Inflammatory macrophage treated with lipopolysaccharide for 4 hours (primary cell): ENCODE results near the gene SPRN.
A peak's percentile ranks its signal among the peaks of the same experiment; 100 is the strongest.
"Not testable (repeated sequence)": the region's sequence is repeated elsewhere in the genome, so short reads cannot be mapped to it uniquely, and the experiment has no call there.

Source experiments
- DNase-seq: peaks from one replicate; pipeline ENCODE4 v3.0.0-alpha.2; 2020

Gene SPRN

GRCh38 chr10:133384071-133384470 is 40.4 kb downstream of the SPRN start:
- no peak for DNase-seq

DNA sequence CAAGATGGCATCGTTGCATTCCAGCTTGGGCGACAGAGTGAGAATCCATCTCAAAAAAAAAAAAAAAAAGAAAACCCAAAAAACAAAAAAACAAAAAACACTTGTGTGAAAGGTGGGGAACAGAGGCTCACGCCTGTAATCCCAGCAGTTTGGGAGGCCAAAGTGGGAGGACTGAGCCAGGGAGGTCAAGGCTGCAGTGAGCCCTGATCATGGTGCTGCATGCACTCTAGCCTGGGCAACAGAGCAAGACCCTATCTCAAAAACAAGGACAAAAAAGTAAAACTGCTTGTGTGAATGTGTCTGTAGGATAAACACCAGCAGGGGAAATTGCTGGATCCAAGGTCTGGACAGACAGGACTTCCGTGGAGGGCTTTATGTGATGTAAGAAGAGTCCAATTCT is 40.9 kb downstream of the SPRN start:
- DNase-seq: no peak

DNA sequence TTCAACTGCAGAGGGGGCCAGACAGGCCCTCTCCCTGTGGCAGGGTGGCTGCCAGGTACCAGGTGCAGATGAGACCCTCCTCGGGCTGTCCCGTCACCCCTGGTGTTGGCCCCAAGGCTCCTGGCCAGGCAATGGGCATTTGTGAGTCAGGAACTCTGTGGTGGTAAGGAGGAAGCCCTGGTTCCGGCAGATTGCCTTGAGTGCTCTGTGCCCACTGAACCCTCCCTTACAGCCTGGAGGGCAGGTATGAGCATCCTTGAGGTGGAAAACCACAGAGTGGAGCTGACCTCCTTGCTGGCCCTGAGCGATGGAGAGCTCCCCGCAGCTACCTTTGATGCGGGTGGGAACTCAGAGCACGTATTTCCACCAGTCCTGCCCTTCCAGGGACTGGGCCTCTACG is 43.4 kb downstream of the SPRN start:
- no peak for DNase-seq

GRCh38 chr10:133379801-133380666 is 44.4 kb downstream of the SPRN start:
- DNase-seq: no peak

- peak; percentile 49 for DNase-seq
Observed at GRCh38 chr10:133379152-133379800, 45.1 kb downstream of the SPRN start, which contains the start of gene PAOX. Gene PAOX, plus strand, starts transcription at chr10:133379262. Its CDS starts 55 bp downstream, at chr10:133379317.

DNA sequence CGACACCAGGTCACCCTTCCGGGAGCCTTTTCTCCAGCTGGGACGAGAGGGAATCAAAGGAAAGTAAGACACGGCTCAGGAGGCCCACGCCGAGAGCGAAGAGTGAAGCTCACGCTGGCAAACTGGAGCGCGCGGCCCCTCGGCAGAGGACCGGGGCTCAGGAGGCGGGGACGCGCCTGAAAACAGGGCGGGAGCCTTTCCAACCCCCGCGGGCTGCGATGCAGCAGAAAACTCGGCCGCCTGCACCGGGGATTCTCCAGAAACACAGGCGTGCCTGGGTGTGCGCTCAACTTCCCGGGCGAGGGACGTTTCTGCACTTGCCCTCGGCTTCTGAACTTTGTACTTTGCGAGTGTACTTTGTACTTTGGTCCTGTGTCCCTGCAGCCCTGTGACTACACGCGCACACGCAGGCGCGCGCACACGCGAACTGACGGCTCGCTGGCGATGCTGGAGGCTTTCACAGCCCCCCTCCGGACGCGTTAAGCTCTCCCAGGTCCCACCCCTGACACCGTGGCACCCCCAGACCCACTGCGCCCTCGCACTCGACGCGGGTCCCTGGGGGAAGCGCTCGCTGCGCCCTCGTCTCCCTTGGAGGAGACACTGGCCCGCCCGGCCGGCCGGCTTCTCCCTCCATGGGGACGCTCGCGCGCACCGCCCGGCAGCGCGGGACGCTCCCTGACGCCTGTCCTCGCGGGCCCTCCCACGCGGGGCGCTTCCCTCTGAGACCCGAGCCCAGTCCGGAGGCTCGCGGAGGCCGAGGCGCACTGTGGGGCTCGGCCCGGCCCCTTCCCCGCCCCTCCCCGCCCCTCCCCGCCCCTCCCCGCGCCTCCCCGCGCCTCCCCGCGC is 46.0 kb downstream of the SPRN start:
- peak; percentile 83 for DNase-seq

- DNase-seq: no peak
Observed at GRCh38 chr10:133377818-133378250, 46.6 kb downstream of the SPRN start.

DNA sequence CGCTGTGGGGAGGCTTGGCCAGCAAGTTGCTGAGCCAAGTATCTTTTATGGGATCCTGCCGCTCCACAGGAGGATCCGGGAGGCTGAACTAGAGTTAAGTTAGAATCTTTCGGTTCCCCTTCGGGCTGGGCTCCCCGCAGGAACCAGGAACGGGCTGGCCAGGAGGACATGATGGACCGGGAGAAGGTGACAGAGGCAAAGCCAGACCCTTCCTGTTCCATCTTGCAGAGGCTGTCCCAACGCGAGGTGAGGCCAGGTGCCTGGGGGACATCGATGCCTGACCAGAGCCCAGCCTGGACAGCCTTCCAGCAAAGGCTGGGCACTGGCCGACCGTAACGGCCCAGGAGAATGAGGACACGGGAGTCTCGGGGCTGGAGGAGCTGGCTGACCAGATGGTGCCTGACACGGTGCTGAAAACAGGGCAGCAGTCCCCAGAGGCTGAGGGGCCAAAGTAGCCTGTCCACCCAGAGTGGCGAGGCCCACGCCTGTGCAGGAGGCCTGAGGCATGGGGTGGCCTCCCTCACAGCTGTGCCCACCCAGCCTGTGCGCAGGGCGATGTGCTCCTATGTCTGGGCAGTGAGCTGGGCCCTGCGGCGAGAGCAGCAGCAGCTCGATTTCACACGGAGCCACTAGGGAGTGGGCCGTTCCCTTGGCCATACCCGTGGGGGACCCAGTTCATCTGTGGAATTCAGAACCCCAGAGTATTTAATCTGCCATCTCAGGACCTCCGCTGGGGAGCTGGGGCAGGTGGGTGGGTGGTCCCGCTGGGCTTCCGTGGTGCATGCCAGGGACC is 47.2 kb downstream of the SPRN start:
- DNase-seq: no peak

GRCh38 chr10:133376183-133376582 is 48.2 kb downstream of the SPRN start:
- DNase-seq: not testable (repeated sequence)

- no peak for DNase-seq
Observed at GRCh38 chr10:133375357-133376115, 48.9 kb downstream of the SPRN start.

DNA sequence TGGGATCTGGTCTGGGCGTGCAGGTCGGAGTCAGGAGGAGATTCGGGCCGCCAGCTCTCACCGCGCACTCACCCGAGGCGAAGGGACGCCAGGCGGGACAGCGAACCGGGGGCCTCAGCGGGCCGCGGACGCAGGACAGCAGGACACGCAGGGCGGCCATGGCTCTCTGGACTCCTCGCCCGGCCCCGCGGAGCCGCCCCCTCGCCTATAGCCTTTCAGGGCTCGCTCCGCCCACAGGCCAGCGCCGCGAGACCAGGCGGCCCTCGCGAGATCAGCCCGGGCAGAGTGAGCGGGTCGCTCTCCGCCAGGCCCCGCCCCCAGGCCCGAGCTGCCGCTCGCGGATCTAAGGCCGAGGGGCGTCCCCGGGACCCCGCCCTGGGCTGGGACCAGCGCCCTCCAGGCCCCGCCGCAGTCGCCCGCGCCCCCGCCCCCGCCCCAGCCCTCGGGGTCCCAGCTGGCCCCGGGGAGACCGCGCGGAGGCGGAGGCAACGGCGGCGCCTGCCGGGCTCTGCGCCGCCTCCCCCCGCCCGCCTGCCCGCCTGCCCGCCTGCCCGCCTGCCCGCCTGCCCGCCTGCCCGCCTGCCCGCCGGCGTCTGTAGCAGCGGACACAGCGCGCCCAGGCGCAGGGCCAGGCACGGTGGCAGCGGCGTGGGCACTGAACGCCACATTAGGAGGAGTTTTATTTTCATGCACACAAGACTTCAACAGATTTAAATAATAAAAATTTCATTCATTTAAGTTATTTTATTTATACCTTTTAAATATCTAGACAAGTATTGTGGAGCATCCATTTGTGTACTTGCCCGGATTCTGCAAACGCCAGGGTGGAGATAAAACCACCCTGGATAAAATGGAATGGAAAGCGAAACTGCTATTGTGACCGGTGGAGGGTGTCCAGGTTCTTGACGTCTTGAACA is 51.0 kb downstream of the SPRN start, which contains the start of gene ECHS1:
ECHS1 (minus strand) TSS at position 181 of the 917 bp plus-strand sequence; CDS start at position 160, 21 bp downstream.
- DNase-seq: peak; percentile 97

DNA sequence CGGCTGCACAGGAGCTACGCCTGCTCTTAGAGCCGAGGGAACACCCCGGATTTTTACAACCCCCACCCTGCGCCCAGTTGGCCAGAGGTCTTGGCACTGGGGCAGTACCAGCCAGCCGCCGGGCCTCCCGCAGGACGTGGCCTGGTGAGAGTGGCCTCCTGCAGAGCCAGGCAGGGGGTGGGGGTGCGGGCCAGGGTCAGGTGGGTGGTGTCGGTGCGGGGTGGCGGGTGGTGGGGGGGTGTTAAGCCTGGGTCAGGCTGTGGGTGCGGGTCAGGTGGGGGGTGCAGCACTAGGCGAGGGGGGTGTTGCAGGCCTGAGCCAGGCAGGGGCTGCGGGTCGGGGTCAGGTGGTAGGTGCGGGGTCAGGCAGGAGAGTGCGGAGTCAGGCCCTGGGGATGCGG is 51.9 kb downstream of the SPRN start:
- no peak for DNase-seq
